ENCODE results near the gene DOHH. TPM values are rescaled to one million over a fixed set of nuclear protein-coding genes. Genes with fewer than 3 reads are reported as not detected.

Gene DOHH
- total and polyA plus RNA-seq, 2 experiments from 2014 or later: 19.0 to 34.7 TPM

- Histone ChIP-seq H3K36me3 (ENCODE audit: insufficient read depth) (no peaks in the 10 kb centered on the region), H3K4me1 (ENCODE audit: insufficient read depth) (peaks cover 6% of the 10 kb centered on the region; the same call in 1 of the 2 replicates), H3K27ac (ENCODE audit: low read depth) (no peak overlapping the region), H3K27me3 (ENCODE audit: insufficient read depth) (no peaks in the 10 kb centered on the region), H3K79me2 (replicated peaks; ENCODE audit: insufficient read depth) (no peaks in the 10 kb centered on the region), H3K4me3 (peak overlapping the region; percentile 50), H3F3A (replicated peaks; ENCODE audit: low read depth) (peaks cover 5% of the 10 kb centered on the region), H4K20me1 (replicated peaks; ENCODE audit: insufficient read depth) (no peaks in the 10 kb centered on the region), H3K9me2 (ENCODE audit: insufficient read depth) (no peaks in the 10 kb centered on the region), H3K4me2 (peak overlapping the region; percentile 73), H2AFZ (peak overlapping the region; percentile 76; the same call in 1 of the 2 replicates)
- Mint-ChIP-seq H3K4me3 (peak overlapping the region; percentile 51), H3K9me3 (no peaks in the 10 kb centered on the region), H3K27me3 (ENCODE audit: insufficient read depth, low read depth, poor library complexity) (peaks cover 16% of the 10 kb centered on the region), H3K36me3 (ENCODE audit: low read depth) (no peaks in the 10 kb centered on the region), H3K4me1 (peaks cover 14% of the 10 kb centered on the region), H3K27ac (no peak overlapping the region; the same call in 1 of the 2 replicates)
- TF ChIP-seq ZNF462 (CRISPR knock-in tag; IDR thresholded peaks at IDR 0.05): no peak
- peak; percentile 44; the same call in 1 of the 2 replicates for TF ChIP-seq POLR2AphosphoS5 (IDR thresholded peaks at IDR 0.05; ENCODE audit: low read depth)
- no peak for TF ChIP-seq EZH2 (IDR thresholded peaks at IDR 0.05; ENCODE audit: low read depth, unreplicated experiment)
- TF ChIP-seq JUNB (IDR thresholded peaks at IDR 0.05; ENCODE audit: unreplicated experiment): no peak
- DNase-seq (ENCODE audit: low spot score) (peak; percentile 80), ATAC-seq (peak; percentile 87)
Measured at GRCh38 chr19:3443840-3444694, 56.4 kb downstream of the DOHH start.
